PC-3 (cell line): ENCODE results near the gene TMEM204. TPM values are rescaled to one million over a fixed set of nuclear protein-coding genes. Genes with fewer than 3 reads are reported as not detected.

Source experiments
- ATAC-seq: fragments of 200-7000 bp; cut with Tn5 transposase; 2 replicates; pipeline ENCODE4 v1.9.1; 2020; ENCODE audit warnings: mild to moderate bottlenecking, moderate library complexity
- BruUV-seq: library from RNA; stranded (reverse); fragments of 400-500 nt; replicated peaks from 2 replicates; lab custom pipeline; 2021; lab: Mats Ljungman, UMichigan
- CTCF ChIA-PET: fragments of 300-600 bp; sonication (Branson Sonifier 250); formaldehyde crosslinking; loops from one replicate; lab custom pipeline; 2022; ENCODE audit warnings: antibody characterized with exemption; lab: Charles Lee
- POLR2A ChIA-PET: fragments of 300-600 bp; sonication (Branson Sonifier 250); formaldehyde crosslinking; loops from one replicate; lab custom pipeline; 2022; ENCODE audit warnings: antibody characterized with exemption; ENCODE audit not compliant: unreplicated experiment; lab: Charles Lee
- DNase-seq: peaks from one replicate; pipeline ENCODE4 v3.0.0-alpha.2; 2015
- H2AFZ ChIP-seq: fragments of 300-600 bp; sonication (generic); 2 replicates; pipeline ENCODE4 v1.6.0; 2016; ENCODE audit warnings: antibody characterized with exemption, low read length
- H3F3A ChIP-seq: fragments of 300-600 bp; sonication (generic); one replicate; pipeline ENCODE4 v1.6.0; 2017; ENCODE audit warnings: antibody characterized with exemption, low read length, control low read depth, mild to moderate bottlenecking; ENCODE audit not compliant: unreplicated experiment
- H3K27ac ChIP-seq: fragments of 300-600 bp; sonication (generic); 2 replicates; pipeline ENCODE4 v1.5.1; 2016; ENCODE audit warnings: mild to moderate bottlenecking, low read length
- H3K27me3 ChIP-seq: fragments of 300-600 bp; sonication (generic); 2 replicates; pipeline ENCODE4 v1.6.1; 2016; ENCODE audit warnings: low read length, mixed read lengths
- H3K36me3 ChIP-seq: fragments of 300-600 bp; sonication (generic); 2 replicates; pipeline ENCODE4 v1.6.1; 2016; ENCODE audit warnings: low read depth, mixed run types, low read length, mixed read lengths
- H3K4me1 ChIP-seq: fragments of 300-600 bp; sonication (generic); 2 replicates; pipeline ENCODE4 v1.5.1; 2016; ENCODE audit warnings: low read length; ENCODE audit not compliant: insufficient read depth
- H3K4me2 ChIP-seq: fragments of 300-600 bp; sonication (generic); 2 replicates; pipeline ENCODE4 v1.6.0; 2016; ENCODE audit warnings: low read length
- H3K4me3 ChIP-seq: fragments of 300-600 bp; sonication (generic); 2 replicates; pipeline ENCODE4 v1.5.1; 2016; ENCODE audit warnings: mild to moderate bottlenecking, low read length, mixed read lengths
- H3K79me2 ChIP-seq: fragments of 300-600 bp; sonication (generic); 2 replicates; pipeline ENCODE4 v1.6.1; 2017; ENCODE audit warnings: low read length, mixed read lengths
- H3K9ac ChIP-seq: fragments of 300-600 bp; sonication (generic); 2 replicates; pipeline ENCODE4 v1.6.0; 2016; ENCODE audit warnings: mild to moderate bottlenecking, low read length
- H3K9me2 ChIP-seq: fragments of 300-600 bp; sonication (generic); replicated peaks from 2 replicates; pipeline ENCODE4 v1.6.1; 2016; ENCODE audit warnings: mixed run types, low read length, mixed read lengths
- H3K9me3 ChIP-seq: fragments of 300-600 bp; sonication (generic); 2 replicates; pipeline ENCODE4 v1.6.1; 2016; ENCODE audit warnings: low read length, mixed read lengths
- H4K20me1 ChIP-seq: fragments of 300-600 bp; sonication (generic); 2 replicates; pipeline ENCODE4 v1.6.1; 2016; ENCODE audit warnings: low read length, mixed read lengths
- EZH2 ChIP-seq: fragments of 300-600 bp; sonication (generic); IDR thresholded peaks from one replicate; pipeline ENCODE4 v1.6.1; 2017; ENCODE audit warnings: antibody characterized with exemption, mild to moderate bottlenecking, low read length; ENCODE audit not compliant: unreplicated experiment
- EZH2phosphoT487 ChIP-seq: fragments of 300-600 bp; sonication (generic); IDR thresholded peaks from 2 replicates; pipeline ENCODE4 v1.6.1; 2018; ENCODE audit warnings: mild to moderate bottlenecking, antibody characterized with exemption, low read length, borderline replicate concordance
- intact Hi-C: fragments of 100-400 bp; cut with micrococcal nuclease; formaldehyde crosslinking; loops from 2 replicates; pipeline ENCODE4 v1.9.0; 2023
- total RNA-seq: library from RNA; depleted of rRNA; stranded (reverse); fragments of >200 nt; gene quantifications from 2 replicates; pipeline ENCODE4 v1.2.3, GENCODE V29; 2014
- TF ChIP-seq, protein P1 (sequence below): fragments of 300-600 bp; sonication (generic); conservative IDR thresholded peaks from 2 replicates; pipeline ENCODE4 v1.5.1; 2017; ENCODE audit warnings: antibody characterized with exemption, low read depth, mild to moderate bottlenecking, low read length

TMEM204 gene
- total RNA-seq, 1 experiment from 2014 or later = not detected

DNA sequence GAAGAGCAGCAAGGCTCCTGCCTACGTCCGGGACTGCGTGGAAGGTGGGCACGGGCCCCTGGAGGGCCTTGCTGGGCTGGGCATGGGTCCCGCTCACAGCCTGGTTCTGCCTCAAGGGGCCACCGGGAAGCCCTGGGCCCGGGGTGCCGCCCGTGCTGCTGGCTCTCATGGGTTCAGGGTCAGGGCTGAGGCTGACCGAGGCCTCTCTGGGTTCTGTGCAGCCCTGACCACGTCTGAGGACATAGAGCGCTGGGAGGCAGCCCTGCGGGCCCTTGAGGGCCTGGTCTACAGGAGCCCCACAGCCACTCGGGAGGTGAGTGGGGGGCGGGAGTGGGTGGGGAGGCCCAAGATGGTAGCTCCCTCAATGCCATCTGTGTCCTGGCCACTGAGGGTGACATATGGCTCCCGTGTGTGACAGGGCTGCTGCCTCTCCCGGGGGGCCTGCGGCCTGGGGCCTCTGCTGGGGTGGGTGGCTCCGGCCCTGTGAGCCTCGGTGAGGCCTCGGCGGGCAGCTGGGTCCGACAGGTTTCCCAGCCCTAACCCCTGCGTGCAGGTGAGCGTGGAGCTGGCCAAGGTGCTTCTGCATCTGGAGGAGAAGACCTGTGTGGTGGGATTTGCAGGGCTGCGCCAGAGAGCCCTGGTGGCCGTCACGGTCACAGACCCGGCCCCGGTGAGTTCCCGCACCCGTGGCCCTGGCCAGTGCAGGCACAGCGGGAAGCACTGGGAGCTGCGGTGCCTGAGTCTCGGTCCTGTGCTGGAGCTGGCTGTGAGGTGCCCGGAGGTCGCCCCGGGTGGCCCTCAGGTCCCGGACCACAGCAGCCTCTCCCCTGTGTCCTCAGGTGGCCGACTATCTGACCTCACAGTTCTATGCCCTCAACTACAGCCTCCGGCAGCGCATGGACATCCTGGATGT is 31.1 kb upstream of the TMEM204 start:
- no peak overlapping the region for H3K4me3 ChIP-seq
- no peak overlapping the region for H2AFZ ChIP-seq
- no peaks in the 10 kb centered on the region for H3K9me2 ChIP-seq
- no peak for DNase-seq
- intact Hi-C loops = no loop called here
- BruUV-seq = no TSS peak
- TF ChIP-seq, protein P1, sequence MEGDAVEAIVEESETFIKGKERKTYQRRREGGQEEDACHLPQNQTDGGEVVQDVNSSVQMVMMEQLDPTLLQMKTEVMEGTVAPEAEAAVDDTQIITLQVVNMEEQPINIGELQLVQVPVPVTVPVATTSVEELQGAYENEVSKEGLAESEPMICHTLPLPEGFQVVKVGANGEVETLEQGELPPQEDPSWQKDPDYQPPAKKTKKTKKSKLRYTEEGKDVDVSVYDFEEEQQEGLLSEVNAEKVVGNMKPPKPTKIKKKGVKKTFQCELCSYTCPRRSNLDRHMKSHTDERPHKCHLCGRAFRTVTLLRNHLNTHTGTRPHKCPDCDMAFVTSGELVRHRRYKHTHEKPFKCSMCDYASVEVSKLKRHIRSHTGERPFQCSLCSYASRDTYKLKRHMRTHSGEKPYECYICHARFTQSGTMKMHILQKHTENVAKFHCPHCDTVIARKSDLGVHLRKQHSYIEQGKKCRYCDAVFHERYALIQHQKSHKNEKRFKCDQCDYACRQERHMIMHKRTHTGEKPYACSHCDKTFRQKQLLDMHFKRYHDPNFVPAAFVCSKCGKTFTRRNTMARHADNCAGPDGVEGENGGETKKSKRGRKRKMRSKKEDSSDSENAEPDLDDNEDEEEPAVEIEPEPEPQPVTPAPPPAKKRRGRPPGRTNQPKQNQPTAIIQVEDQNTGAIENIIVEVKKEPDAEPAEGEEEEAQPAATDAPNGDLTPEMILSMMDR = no peak
- TF ChIP-seq EZH2phosphoT487 (no peak), EZH2 (no peak)
- H3K4me1 ChIP-seq = no peaks in the 10 kb centered on the region
- H3K9ac ChIP-seq = no peak overlapping the region
- no peaks in the 10 kb centered on the region for H3F3A ChIP-seq
- ATAC-seq = no peak
- no peaks in the 10 kb centered on the region for H4K20me1 ChIP-seq
- H3K27ac ChIP-seq = no peak overlapping the region
- 0 out of 2 replicates have a peak, but pooled peaks cover under 1% of the 10 kb centered on the region for H3K79me2 ChIP-seq
- no peaks in the 10 kb centered on the region for H3K36me3 ChIP-seq
- H3K27me3 ChIP-seq = no peaks in the 10 kb centered on the region
- no peaks in the 10 kb centered on the region for H3K9me3 ChIP-seq
- POLR2A ChIA-PET = no interaction called here
- H3K4me2 ChIP-seq = no peak overlapping the region
- CTCF ChIA-PET = no interaction called here

GRCh38 chr16:1503110-1503955 is 30.1 kb upstream of the TMEM204 start:
- no peaks in the 10 kb centered on the region for H3K9me2 ChIP-seq
- DNase-seq (no peak), ATAC-seq (no peak)
- H3K9ac ChIP-seq = no peak overlapping the region
- no peak overlapping the region for H2AFZ ChIP-seq
- no peak overlapping the region for H3K4me3 ChIP-seq
- intact Hi-C loops = no loop called here
- H3K36me3 ChIP-seq = no peaks in the 10 kb centered on the region
- CTCF ChIA-PET = no interaction called here
- TF ChIP-seq, protein P1 = no peak
- TF ChIP-seq EZH2phosphoT487 (no peak), EZH2 (no peak)
- H3F3A ChIP-seq = no peaks in the 10 kb centered on the region
- no peaks in the 10 kb centered on the region for H3K79me2 ChIP-seq
- H3K27me3 ChIP-seq = no peaks in the 10 kb centered on the region
- H3K27ac ChIP-seq = no peak overlapping the region
- no TSS peak for BruUV-seq
- H3K4me1 ChIP-seq = no peaks in the 10 kb centered on the region
- POLR2A ChIA-PET = no interaction called here
- no peak overlapping the region for H3K4me2 ChIP-seq
- no peaks in the 10 kb centered on the region for H4K20me1 ChIP-seq
- no peaks in the 10 kb centered on the region for H3K9me3 ChIP-seq
